Measurements from ENCODE around the gene ALDH1B1.

GRCh38 chr9:38431116-38431515 is 38.6 kb downstream of the ALDH1B1 start:
- TF ChIP-seq CTCF (IDR thresholded peaks at IDR 0.05): no peak
- TF ChIP-seq EP300 (IDR thresholded peaks at IDR 0.05): no peak
- TF ChIP-seq POLR2AphosphoS5 (IDR thresholded peaks at IDR 0.05): no peak
- no peak for TF ChIP-seq POLR2A (IDR thresholded peaks at IDR 0.05)

All from suprapubic skin (tissue), 4 donors.